Measurements from ENCODE around the gene NR3C2. TPM values are rescaled to one million over a fixed set of nuclear protein-coding genes. Genes with fewer than 3 reads are reported as not detected.

NR3C2 gene
- total and polyA plus RNA-seq, 2 experiments from 2014 or later: 1.2 to 3.0 TPM

DNA sequence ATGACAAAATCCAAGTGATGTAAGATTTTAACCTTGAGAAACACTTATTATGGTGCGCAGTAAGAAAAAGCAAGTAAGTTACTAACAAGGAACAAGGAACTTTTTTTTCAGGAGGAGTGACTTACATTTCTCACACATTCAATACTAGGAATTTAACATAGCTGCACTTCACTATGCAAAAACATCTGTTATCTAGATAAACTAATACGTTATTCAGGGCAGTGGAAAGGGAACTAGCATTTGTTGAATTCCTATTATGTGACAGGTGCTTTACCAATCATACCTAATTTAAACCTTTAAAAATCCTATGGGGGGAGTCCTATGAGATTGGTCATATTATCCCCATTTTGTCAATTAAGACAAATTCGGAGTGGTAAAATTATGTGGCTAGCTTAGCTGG is 238.0 kb downstream of the NR3C2 start:
- TF ChIP-seq, protein P1, sequence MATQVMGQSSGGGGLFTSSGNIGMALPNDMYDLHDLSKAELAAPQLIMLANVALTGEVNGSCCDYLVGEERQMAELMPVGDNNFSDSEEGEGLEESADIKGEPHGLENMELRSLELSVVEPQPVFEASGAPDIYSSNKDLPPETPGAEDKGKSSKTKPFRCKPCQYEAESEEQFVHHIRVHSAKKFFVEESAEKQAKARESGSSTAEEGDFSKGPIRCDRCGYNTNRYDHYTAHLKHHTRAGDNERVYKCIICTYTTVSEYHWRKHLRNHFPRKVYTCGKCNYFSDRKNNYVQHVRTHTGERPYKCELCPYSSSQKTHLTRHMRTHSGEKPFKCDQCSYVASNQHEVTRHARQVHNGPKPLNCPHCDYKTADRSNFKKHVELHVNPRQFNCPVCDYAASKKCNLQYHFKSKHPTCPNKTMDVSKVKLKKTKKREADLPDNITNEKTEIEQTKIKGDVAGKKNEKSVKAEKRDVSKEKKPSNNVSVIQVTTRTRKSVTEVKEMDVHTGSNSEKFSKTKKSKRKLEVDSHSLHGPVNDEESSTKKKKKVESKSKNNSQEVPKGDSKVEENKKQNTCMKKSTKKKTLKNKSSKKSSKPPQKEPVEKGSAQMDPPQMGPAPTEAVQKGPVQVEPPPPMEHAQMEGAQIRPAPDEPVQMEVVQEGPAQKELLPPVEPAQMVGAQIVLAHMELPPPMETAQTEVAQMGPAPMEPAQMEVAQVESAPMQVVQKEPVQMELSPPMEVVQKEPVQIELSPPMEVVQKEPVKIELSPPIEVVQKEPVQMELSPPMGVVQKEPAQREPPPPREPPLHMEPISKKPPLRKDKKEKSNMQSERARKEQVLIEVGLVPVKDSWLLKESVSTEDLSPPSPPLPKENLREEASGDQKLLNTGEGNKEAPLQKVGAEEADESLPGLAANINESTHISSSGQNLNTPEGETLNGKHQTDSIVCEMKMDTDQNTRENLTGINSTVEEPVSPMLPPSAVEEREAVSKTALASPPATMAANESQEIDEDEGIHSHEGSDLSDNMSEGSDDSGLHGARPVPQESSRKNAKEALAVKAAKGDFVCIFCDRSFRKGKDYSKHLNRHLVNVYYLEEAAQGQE (IDR thresholded peaks at IDR 0.05; ENCODE audit: unreplicated experiment): no peak
- TF ChIP-seq JUNB (IDR thresholded peaks at IDR 0.05; ENCODE audit: unreplicated experiment) (no peak), ZNF331 (CRISPR knock-in tag; IDR thresholded peaks at IDR 0.05; ENCODE audit: low read depth) (no peak), NANOG (IDR thresholded peaks at IDR 0.05; ENCODE audit: borderline replicate concordance) (no peak), STAT1 (IDR thresholded peaks at IDR 0.05; ENCODE audit: unreplicated experiment) (no peak), ZNF114 (CRISPR knock-in tag; IDR thresholded peaks at IDR 0.05) (no peak), EZH2 (IDR thresholded peaks at IDR 0.05; ENCODE audit: low read depth, unreplicated experiment) (no peak), POLR2AphosphoS5 (IDR thresholded peaks at IDR 0.05; ENCODE audit: low read depth) (no peak), CREB1 (CRISPR knock-in tag; IDR thresholded peaks at IDR 0.05; ENCODE audit: low read depth) (no peak), EZH2phosphoT487 (IDR thresholded peaks at IDR 0.05; ENCODE audit: unreplicated experiment) (no peak)
- TF ChIP-seq, protein P2, sequence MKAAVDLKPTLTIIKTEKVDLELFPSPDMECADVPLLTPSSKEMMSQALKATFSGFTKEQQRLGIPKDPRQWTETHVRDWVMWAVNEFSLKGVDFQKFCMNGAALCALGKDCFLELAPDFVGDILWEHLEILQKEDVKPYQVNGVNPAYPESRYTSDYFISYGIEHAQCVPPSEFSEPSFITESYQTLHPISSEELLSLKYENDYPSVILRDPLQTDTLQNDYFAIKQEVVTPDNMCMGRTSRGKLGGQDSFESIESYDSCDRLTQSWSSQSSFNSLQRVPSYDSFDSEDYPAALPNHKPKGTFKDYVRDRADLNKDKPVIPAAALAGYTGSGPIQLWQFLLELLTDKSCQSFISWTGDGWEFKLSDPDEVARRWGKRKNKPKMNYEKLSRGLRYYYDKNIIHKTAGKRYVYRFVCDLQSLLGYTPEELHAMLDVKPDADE (IDR thresholded peaks at IDR 0.05): no peak
- TF ChIP-seq, protein P3, sequence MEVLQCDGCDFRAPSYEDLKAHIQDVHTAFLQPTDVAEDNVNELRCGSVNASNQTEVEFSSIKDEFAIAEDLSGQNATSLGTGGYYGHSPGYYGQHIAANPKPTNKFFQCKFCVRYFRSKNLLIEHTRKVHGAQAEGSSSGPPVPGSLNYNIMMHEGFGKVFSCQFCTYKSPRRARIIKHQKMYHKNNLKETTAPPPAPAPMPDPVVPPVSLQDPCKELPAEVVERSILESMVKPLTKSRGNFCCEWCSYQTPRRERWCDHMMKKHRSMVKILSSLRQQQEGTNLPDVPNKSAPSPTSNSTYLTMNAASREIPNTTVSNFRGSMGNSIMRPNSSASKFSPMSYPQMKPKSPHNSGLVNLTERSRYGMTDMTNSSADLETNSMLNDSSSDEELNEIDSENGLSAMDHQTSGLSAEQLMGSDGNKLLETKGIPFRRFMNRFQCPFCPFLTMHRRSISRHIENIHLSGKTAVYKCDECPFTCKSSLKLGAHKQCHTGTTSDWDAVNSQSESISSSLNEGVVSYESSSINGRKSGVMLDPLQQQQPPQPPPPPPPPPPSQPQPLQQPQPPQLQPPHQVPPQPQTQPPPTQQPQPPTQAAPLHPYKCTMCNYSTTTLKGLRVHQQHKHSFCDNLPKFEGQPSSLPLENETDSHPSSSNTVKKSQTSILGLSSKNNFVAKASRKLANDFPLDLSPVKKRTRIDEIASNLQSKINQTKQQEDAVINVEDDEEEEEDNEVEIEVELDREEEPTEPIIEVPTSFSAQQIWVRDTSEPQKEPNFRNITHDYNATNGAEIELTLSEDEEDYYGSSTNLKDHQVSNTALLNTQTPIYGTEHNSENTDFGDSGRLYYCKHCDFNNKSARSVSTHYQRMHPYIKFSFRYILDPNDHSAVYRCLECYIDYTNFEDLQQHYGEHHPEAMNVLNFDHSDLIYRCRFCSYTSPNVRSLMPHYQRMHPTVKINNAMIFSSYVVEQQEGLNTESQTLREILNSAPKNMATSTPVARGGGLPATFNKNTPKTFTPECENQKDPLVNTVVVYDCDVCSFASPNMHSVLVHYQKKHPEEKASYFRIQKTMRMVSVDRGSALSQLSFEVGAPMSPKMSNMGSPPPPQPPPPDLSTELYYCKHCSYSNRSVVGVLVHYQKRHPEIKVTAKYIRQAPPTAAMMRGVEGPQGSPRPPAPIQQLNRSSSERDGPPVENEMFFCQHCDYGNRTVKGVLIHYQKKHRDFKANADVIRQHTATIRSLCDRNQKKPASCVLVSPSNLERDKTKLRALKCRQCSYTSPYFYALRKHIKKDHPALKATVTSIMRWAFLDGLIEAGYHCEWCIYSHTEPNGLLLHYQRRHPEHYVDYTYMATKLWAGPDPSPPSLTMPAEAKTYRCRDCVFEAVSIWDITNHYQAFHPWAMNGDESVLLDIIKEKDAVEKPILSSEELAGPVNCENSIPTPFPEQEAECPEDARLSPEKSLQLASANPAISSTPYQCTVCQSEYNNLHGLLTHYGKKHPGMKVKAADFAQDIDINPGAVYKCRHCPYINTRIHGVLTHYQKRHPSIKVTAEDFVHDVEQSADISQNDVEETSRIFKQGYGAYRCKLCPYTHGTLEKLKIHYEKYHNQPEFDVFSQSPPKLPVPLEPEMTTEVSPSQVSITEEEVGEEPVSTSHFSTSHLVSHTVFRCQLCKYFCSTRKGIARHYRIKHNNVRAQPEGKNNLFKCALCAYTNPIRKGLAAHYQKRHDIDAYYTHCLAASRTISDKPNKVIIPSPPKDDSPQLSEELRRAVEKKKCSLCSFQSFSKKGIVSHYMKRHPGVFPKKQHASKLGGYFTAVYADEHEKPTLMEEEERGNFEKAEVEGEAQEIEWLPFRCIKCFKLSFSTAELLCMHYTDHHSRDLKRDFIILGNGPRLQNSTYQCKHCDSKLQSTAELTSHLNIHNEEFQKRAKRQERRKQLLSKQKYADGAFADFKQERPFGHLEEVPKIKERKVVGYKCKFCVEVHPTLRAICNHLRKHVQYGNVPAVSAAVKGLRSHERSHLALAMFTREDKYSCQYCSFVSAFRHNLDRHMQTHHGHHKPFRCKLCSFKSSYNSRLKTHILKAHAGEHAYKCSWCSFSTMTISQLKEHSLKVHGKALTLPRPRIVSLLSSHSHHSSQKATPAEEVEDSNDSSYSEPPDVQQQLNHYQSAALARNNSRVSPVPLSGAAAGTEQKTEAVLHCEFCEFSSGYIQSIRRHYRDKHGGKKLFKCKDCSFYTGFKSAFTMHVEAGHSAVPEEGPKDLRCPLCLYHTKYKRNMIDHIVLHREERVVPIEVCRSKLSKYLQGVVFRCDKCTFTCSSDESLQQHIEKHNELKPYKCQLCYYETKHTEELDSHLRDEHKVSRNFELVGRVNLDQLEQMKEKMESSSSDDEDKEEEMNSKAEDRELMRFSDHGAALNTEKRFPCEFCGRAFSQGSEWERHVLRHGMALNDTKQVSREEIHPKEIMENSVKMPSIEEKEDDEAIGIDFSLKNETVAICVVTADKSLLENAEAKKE (CRISPR knock-in tag; IDR thresholded peaks at IDR 0.05): no peak
- TF ChIP-seq, protein P4, sequence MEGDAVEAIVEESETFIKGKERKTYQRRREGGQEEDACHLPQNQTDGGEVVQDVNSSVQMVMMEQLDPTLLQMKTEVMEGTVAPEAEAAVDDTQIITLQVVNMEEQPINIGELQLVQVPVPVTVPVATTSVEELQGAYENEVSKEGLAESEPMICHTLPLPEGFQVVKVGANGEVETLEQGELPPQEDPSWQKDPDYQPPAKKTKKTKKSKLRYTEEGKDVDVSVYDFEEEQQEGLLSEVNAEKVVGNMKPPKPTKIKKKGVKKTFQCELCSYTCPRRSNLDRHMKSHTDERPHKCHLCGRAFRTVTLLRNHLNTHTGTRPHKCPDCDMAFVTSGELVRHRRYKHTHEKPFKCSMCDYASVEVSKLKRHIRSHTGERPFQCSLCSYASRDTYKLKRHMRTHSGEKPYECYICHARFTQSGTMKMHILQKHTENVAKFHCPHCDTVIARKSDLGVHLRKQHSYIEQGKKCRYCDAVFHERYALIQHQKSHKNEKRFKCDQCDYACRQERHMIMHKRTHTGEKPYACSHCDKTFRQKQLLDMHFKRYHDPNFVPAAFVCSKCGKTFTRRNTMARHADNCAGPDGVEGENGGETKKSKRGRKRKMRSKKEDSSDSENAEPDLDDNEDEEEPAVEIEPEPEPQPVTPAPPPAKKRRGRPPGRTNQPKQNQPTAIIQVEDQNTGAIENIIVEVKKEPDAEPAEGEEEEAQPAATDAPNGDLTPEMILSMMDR (conservative IDR thresholded peaks at IDR 0.05; ENCODE audit: low read depth in 2 of 2): no peak
- Histone ChIP-seq H3K9me2 (ENCODE audit: insufficient read depth) (0 out of 2 replicates have a peak, but pooled peaks cover 4% of the 10 kb centered on the region), H3K27me3 (ENCODE audit: insufficient read depth) (no peaks in the 10 kb centered on the region), H4K20me1 (replicated peaks; ENCODE audit: insufficient read depth) (no peaks in the 10 kb centered on the region), H2AFZ (no peak overlapping the region), H3F3A (replicated peaks; ENCODE audit: low read depth) (no peaks in the 10 kb centered on the region), H3K4me1 (ENCODE audit: insufficient read depth) (peaks cover 14% of the 10 kb centered on the region), H3K4me2 (no peak overlapping the region), H3K36me3 (ENCODE audit: insufficient read depth) (no peaks in the 10 kb centered on the region), H3K27ac (ENCODE audit: low read depth) (no peak overlapping the region), H3K79me2 (replicated peaks; ENCODE audit: insufficient read depth) (no peaks in the 10 kb centered on the region), H3K4me3 (no peak overlapping the region)
- no peak for DNase-seq (ENCODE audit: low spot score)
- ATAC-seq: no peak
- Mint-ChIP-seq H3K9me3 (no peaks in the 10 kb centered on the region; the same call in 2 of the 3 replicates), H3K4me1 (peaks cover 19% of the 10 kb centered on the region), H3K4me3 (no peak overlapping the region), H3K27me3 (ENCODE audit: insufficient read depth, low read depth, poor library complexity) (no peaks in the 10 kb centered on the region), H3K36me3 (ENCODE audit: low read depth) (no peaks in the 10 kb centered on the region), H3K27ac (no peak overlapping the region)
